AG04449 (cell line): ENCODE data around the gene COLEC12.

Source experiments
- CTCF ChIA-PET: fragments of 350-600 bp; formaldehyde crosslinking; extraction: SDS; loops from one replicate; lab custom pipeline; 2021; ENCODE audit warnings: antibody characterized with exemption; lab: Yijun Ruan, JAX
- POLR2A ChIA-PET: fragments of 400-600, 350-600 bp; formaldehyde crosslinking; extraction: SDS; loops from one replicate; lab custom pipeline; 2020; ENCODE audit warnings: antibody characterized with exemption, inconsistent platforms; lab: Yijun Ruan, JAX
- DNase-seq: peaks from one replicate; pipeline ENCODE4 v3.0.0-alpha.2; 2010; ENCODE audit warnings: low read depth, low spot score
- H3K4me3 ChIP-seq: 2 replicates; pipeline ENCODE4 v1.5.1; 2011; ENCODE audit warnings: low read depth, mild to moderate bottlenecking, control low read depth, low read length
- CTCF ChIP-seq: IDR thresholded peaks from one replicate; pipeline ENCODE4 v1.5.1; 2011; ENCODE audit warnings: mild to moderate bottlenecking, moderate library complexity, low read length, control low read depth, inconsistent platforms; ENCODE audit not compliant: insufficient read depth; ENCODE audit errors: missing control alignments

The COLEC12 gene

GRCh38 chr18:460791-461190, 39.7 kb downstream of the COLEC12 start:
- DNase-seq = no peak
- TF ChIP-seq CTCF = no peak
- no peak overlapping the region for H3K4me3 ChIP-seq
- CTCF ChIA-PET = no interaction called here
- POLR2A ChIA-PET = no interaction called here

- TF ChIP-seq CTCF = no peak
- DNase-seq = no peak
- H3K4me3 ChIP-seq = no peak overlapping the region
- ChIA-PET CTCF (interaction anchor here (0.9 to 1.3 kb wide), 2 partner anchors 10 to 39 kb away, joined by 3 to 5 read pairs; no protein-coding TSS in a partner anchor), POLR2A (no interaction called here)
Measured at GRCh38 chr18:459814-460593, 40.5 kb downstream of the COLEC12 start.

GRCh38 chr18:457521-458412, 42.7 kb downstream of the COLEC12 start:
- ChIA-PET POLR2A (interaction anchor here (1.2 kb wide), 1 partner anchor 34 kb away, joined by 5 read pairs; no protein-coding TSS in a partner anchor), CTCF (interaction anchor here (1.2 to 2.0 kb wide), 4 partner anchors 9 to 158 kb away, joined by 3 to 6 read pairs (median 5); no protein-coding TSS in a partner anchor)
- TF ChIP-seq CTCF = no peak
- DNase-seq = no peak
- H3K4me3 ChIP-seq = no peak overlapping the region

- no peak overlapping the region for H3K4me3 ChIP-seq
- ChIA-PET CTCF (interaction anchor here (1.2 to 2.0 kb wide), 4 partner anchors 9 to 159 kb away, joined by 3 to 6 read pairs (median 5); no protein-coding TSS in a partner anchor), POLR2A (interaction anchor here (1.2 kb wide), 1 partner anchor 33 kb away, joined by 5 read pairs; no protein-coding TSS in a partner anchor)
- no peak for TF ChIP-seq CTCF
- no peak for DNase-seq
Measured at GRCh38 chr18:457140-457519, 43.4 kb downstream of the COLEC12 start.

GRCh38 chr18:456361-457139, 44.0 kb downstream of the COLEC12 start:
- no peak for DNase-seq
- POLR2A ChIA-PET = interaction anchor here (1.2 kb wide), 1 partner anchor 32 kb away, joined by 5 read pairs; no protein-coding TSS in a partner anchor

More at GRCh38 chr18:456361-457139, 44.0 kb downstream of the COLEC12 start:
- TF ChIP-seq CTCF = no peak
- CTCF ChIA-PET = interaction anchor here (1.2 to 1.7 kb wide), 3 partner anchors 10 to 20 kb away, joined by 3 to 5 read pairs (median 5); no protein-coding TSS in a partner anchor
- H3K4me3 ChIP-seq = no peak overlapping the region
